ENCODE data around the gene CTNND1.
"Not testable (repeated sequence)": the region's sequence is repeated elsewhere in the genome, so short reads cannot be mapped to it uniquely, and the experiment has no call there.

CTNND1 gene

GRCh38 chr11:57792060-57792541, 30.5 kb downstream of the CTNND1 start:
- DNase-seq, result no peak

- no peak for DNase-seq
Observed at GRCh38 chr11:57792870-57793269, 31.3 kb downstream of the CTNND1 start.

DNA sequence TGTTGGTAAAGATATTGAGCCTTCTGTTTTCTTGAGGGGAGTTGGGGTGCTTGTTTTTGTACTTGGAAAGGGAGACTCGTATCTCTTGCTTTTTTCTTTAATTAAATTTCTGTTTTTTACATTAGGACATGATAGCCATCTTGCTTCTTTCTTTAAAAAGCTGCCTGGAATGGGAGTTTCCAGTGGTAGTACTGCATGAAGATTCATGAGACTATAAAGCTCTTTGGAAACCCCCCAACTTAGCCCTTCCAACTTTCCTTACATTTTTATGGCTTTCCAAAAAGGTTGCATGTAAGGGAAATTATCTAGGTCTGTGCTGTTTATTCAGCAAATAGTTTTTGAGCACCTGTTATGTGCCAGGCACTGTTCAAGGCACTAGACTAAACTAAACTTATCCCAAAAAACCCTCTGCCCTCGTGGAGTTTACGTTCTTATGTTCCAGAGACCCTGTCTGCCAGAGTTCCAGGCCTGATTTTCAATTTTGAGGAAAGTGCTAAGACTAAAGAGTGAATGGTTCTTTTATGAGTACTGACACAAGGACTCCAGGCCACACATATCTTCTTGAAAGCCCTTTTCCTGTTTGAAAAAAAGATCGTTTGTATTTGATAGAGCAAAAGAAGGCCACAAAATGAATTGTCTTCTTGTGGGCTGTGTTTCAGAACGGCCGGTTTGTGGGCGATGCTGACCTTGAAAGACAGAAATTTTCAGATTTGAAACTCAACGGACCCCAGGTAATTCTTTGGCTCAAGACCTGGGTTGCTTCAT, 31.9 kb downstream of the CTNND1 start:
- DNase-seq, result no peak

DNA sequence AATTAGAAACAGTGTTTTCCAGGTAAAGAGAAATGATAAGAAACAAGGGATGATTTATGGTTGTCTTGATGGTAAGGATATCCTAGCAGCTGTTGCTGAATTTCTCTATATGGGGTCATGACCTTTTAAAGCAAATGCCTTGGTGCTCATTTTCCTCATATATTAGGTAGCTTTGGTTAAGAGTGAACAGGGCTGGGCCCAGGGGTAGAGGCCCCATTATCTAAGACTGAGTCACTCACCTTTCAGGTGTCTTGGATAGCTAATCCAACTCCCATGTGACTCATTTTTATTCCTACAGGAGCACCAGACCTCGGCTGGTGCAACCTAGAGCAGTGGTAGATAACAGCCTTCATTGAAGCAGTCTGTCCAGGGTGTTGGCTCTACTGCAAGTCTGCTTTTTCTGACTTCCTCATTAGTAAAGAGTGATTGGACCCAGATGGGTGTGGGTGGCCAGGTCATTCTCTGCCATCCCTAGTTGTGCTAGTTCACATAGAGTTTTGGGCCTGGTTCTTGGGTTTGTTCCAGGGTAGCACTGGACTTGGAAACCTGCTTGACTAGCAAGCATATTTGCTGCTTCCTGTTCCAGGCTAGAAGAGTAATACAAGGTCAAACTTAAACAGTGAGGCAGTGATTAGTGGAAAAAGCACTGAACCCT, 37.4 kb downstream of the CTNND1 start:
- no peak for DNase-seq

GRCh38 chr11:57800444-57801182, 39.0 kb downstream of the CTNND1 start:
- peak; percentile 89 for DNase-seq

- DNase-seq, result no peak
Observed at GRCh38 chr11:57801183-57801485, 39.5 kb downstream of the CTNND1 start.

GRCh38 chr11:57802411-57802810, 40.8 kb downstream of the CTNND1 start:
- DNase-seq, result no peak

- DNase-seq, result no peak
Observed at GRCh38 chr11:57804466-57804865, 42.9 kb downstream of the CTNND1 start.

GRCh38 chr11:57805780-57806179, 44.2 kb downstream of the CTNND1 start:
- no peak for DNase-seq

DNA sequence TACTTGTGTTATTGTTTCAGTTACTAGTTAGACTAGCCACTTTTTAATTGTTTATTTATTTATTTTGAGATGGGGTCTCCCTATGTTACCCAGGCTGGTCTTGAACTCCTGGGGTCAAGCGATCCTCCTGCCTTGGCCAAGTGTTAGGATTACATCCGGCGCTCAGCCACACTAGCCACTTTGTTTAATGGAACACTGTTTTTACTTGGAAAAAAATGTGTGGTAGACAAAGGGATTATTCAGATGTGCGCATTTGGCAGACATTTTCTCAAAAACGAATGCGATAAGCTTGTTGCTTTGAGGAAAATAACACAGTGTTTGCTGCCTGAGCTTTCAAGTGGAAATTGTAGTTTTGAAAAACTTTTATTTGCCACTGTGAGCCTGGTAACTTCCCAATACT, 51.0 kb downstream of the CTNND1 start:
- no peak for DNase-seq

DNA sequence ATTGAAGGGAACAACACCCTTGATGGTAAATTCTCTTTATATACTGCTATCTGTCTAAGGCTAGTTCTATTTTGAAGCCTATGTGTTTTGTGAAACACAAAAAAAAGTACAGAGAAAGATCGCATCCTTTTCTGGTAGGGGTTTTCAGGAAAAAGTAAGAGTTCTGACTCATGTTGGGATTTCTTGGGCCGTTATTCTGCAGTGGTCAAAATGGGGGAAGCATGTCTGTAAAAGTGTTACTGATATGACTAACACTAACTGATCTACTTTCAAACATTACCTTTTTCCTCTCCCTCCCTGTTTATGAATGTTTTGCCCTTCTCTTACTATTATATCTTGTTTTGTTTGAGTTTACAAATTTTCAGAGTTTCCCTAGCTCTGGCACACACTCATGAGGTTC, 53.9 kb downstream of the CTNND1 start:
- DNase-seq, result no peak

GRCh38 chr11:57815877-57816276, 54.3 kb downstream of the CTNND1 start:
- no peak for DNase-seq

- no peak for DNase-seq
Observed at GRCh38 chr11:57818812-57819211, 57.2 kb downstream of the CTNND1 start.

DNA sequence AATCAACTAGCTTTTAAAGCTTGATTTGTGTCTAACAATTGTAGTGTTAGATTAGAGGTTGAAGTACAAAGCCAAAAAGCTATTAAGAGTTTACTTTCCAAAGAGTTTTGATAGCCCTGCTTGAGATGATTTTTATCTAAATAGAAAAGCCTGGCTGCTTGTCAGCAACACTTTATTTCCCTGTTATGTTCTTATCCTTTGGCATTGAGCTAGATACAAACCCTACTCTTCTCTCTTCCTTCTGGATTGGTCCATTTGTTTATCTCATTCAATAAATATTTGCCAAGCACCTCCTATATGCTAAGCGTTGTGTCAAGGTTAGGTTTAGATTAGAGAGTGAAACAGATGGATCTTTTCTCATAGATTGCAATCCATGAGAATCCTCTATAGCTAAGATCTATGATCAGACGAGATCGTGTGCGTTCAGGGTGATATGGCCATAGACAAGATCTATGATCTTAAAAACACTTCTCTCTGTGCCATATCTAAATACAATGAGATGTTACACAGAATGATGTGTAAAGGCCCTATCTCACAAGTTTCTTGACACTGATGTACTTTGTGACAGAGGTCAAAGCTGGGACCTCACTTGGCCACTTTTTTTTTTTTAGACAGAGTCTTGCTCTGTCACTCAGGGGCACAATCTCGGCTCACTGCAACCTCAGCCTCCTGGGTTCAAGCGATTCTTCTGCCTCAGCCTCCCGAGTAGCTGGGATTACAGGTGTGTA, 57.8 kb downstream of the CTNND1 start:
- no peak for DNase-seq

DNA sequence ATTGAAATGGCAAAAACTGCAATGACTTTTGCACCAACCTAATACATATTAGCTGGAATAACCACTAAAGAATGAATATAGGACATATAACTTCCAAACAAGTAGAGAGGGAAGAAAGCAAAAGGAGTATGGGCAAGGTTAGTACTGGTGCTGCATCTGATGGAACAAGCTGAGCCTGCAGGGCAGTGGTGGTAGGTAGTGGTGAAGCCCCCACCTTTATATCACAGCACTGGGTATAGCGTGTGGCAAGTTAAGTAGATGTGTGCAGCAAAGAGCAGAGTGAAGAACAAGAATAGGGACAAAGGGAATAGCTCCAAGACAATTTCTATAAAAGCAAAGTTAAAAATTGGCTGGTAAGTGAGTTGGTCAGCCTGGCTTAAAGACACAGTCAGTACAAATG, 62.3 kb downstream of the CTNND1 start:
- DNase-seq, result no peak

DNA sequence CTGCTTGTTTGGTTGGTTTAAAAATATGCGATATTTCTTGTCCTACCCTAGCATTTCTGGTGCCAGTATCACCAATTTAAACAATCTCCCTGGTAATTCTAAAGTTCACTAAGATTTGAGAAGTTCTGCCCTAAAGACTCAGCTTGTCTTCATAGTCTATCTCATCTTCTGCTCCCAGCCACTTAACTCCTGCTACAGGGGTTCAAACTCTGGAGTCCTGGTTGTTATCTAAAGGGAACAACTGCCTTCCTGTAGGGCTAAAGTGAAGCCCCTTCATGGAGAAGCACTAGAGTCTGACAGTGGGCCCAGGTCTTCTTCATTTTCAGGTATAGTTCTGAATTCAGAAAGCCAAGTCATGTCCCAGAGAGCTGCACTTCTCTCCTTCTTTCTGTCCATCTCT, 73.2 kb downstream of the CTNND1 start:
- no peak for DNase-seq

GRCh38 chr11:57838609-57839008, 77.0 kb downstream of the CTNND1 start:
- DNase-seq, result not testable (repeated sequence)

GRCh38 chr11:57842873-57843272, 81.3 kb downstream of the CTNND1 start:
- no peak for DNase-seq

GRCh38 chr11:57867966-57868365, 106.4 kb downstream of the CTNND1 start:
- DNase-seq, result no peak

GRCh38 chr11:57868491-57868890, 106.9 kb downstream of the CTNND1 start:
- DNase-seq, result no peak
